ENCODE data around the gene FAR1.

FAR1 gene

GRCh38 chr11:13668957-13669521 is 571 bp downstream of the FAR1 start:
- Histone ChIP-seq H3K27me3 (ENCODE audit: control insufficient read depth in 2 of 2, insufficient read depth in 2 of 2, low read length in 2 of 2) (no peaks in the 10 kb centered on the region), H3K4me3 (ENCODE audit: low read length in 2 of 2) (peak overlapping the region; percentile 84 to 89), H3K9ac (ENCODE audit: low read depth in 1 of 2, low read length in 2 of 2) (peak overlapping the region; percentile 76 to 92), H3K4me1 (ENCODE audit: control insufficient read depth in 2 of 2, insufficient read depth in 2 of 2, low read length in 2 of 2) (peaks cover 10 to 29% of the 10 kb centered on the region in 2 donors), H3K9me3 (ENCODE audit: control insufficient read depth in 2 of 2, low read length in 2 of 2) (no peaks in the 10 kb centered on the region), H3K27ac (ENCODE audit: low read depth in 2 of 2, low read length in 2 of 2) (peak overlapping the region; percentile 90 to 94), H3K36me3 (ENCODE audit: control insufficient read depth in 2 of 2, insufficient read depth in 2 of 2, low read length in 2 of 2) (no peaks in the 10 kb centered on the region)

- Histone ChIP-seq H3K27ac (ENCODE audit: low read depth in 2 of 2, low read length in 2 of 2) (peak overlapping the region; percentile 90 to 94), H3K4me1 (ENCODE audit: control insufficient read depth in 2 of 2, insufficient read depth in 2 of 2, low read length in 2 of 2) (peaks cover 10 to 28% of the 10 kb centered on the region in 2 donors), H3K9me3 (ENCODE audit: control insufficient read depth in 2 of 2, low read length in 2 of 2) (no peaks in the 10 kb centered on the region), H3K36me3 (ENCODE audit: control insufficient read depth in 2 of 2, insufficient read depth in 2 of 2, low read length in 2 of 2) (no peaks in the 10 kb centered on the region), H3K4me3 (ENCODE audit: low read length in 2 of 2) (peak overlapping the region; percentile 84 to 89), H3K9ac (ENCODE audit: low read depth in 1 of 2, low read length in 2 of 2) (peak overlapping the region; percentile 76 to 92), H3K27me3 (ENCODE audit: control insufficient read depth in 2 of 2, insufficient read depth in 2 of 2, low read length in 2 of 2) (no peaks in the 10 kb centered on the region)
Measured at GRCh38 chr11:13669544-13670488, 1.3 kb downstream of the FAR1 start.

- Histone ChIP-seq H3K27ac (ENCODE audit: low read depth in 2 of 2, low read length in 2 of 2) (no peak overlapping the region), H3K4me1 (ENCODE audit: control insufficient read depth in 2 of 2, insufficient read depth in 2 of 2, low read length in 2 of 2) (peaks cover 10 to 26% of the 10 kb centered on the region in 2 donors), H3K27me3 (ENCODE audit: control insufficient read depth in 2 of 2, insufficient read depth in 2 of 2, low read length in 2 of 2) (no peaks in the 10 kb centered on the region), H3K4me3 (ENCODE audit: low read length in 2 of 2) (no peak overlapping the region), H3K36me3 (ENCODE audit: control insufficient read depth in 2 of 2, insufficient read depth in 2 of 2, low read length in 2 of 2) (no peaks in the 10 kb centered on the region), H3K9me3 (ENCODE audit: control insufficient read depth in 2 of 2, low read length in 2 of 2) (no peaks in the 10 kb centered on the region), H3K9ac (ENCODE audit: low read depth in 1 of 2, low read length in 2 of 2) (no peak overlapping the region)
Measured at GRCh38 chr11:13672576-13673210, 4.2 kb downstream of the FAR1 start.

GRCh38 chr11:13674799-13675509 is 6.5 kb downstream of the FAR1 start:
- Histone ChIP-seq H3K9me3 (ENCODE audit: control insufficient read depth in 2 of 2, low read length in 2 of 2) (no peaks in the 10 kb centered on the region), H3K9ac (ENCODE audit: low read depth in 1 of 2, low read length in 2 of 2) (no peak overlapping the region), H3K27ac (ENCODE audit: low read depth in 2 of 2, low read length in 2 of 2) (no peak overlapping the region), H3K27me3 (ENCODE audit: control insufficient read depth in 2 of 2, insufficient read depth in 2 of 2, low read length in 2 of 2) (no peaks in the 10 kb centered on the region), H3K36me3 (ENCODE audit: control insufficient read depth in 2 of 2, insufficient read depth in 2 of 2, low read length in 2 of 2) (no peaks in the 10 kb centered on the region), H3K4me3 (ENCODE audit: low read length in 2 of 2) (no peak overlapping the region), H3K4me1 (ENCODE audit: control insufficient read depth in 2 of 2, insufficient read depth in 2 of 2, low read length in 2 of 2) (peaks cover 5 to 14% of the 10 kb centered on the region in 2 donors)

- Histone ChIP-seq H3K9ac (ENCODE audit: low read depth in 1 of 2, low read length in 2 of 2) (no peak overlapping the region), H3K4me1 (ENCODE audit: control insufficient read depth in 2 of 2, insufficient read depth in 2 of 2, low read length in 2 of 2) (peaks cover 8 to 14% of the 10 kb centered on the region in 2 donors), H3K27ac (ENCODE audit: low read depth in 2 of 2, low read length in 2 of 2) (no peak overlapping the region)
Measured at GRCh38 chr11:13676576-13676975, 8.1 kb downstream of the FAR1 start.

GRCh38 chr11:13679768-13680167 is 11.3 kb downstream of the FAR1 start:
- no peak overlapping the region for H3K27ac ChIP-seq (ENCODE audit: low read depth in 2 of 2, low read length in 2 of 2)

More at GRCh38 chr11:13676576-13676975, 8.1 kb downstream of the FAR1 start:
- no peak overlapping the region for H3K4me3 ChIP-seq (ENCODE audit: low read length in 2 of 2)
- no peaks in the 10 kb centered on the region for H3K36me3 ChIP-seq (ENCODE audit: control insufficient read depth in 2 of 2, insufficient read depth in 2 of 2, low read length in 2 of 2)
- H3K9me3 ChIP-seq (ENCODE audit: control insufficient read depth in 2 of 2, low read length in 2 of 2): no peaks in the 10 kb centered on the region
- H3K27me3 ChIP-seq (ENCODE audit: control insufficient read depth in 2 of 2, insufficient read depth in 2 of 2, low read length in 2 of 2): no peaks in the 10 kb centered on the region

GRCh38 chr11:13680501-13681264 is 12.2 kb downstream of the FAR1 start:
- Histone ChIP-seq H3K4me1 (ENCODE audit: control insufficient read depth in 2 of 2, insufficient read depth in 2 of 2, low read length in 2 of 2) (peaks cover 10 to 25% of the 10 kb centered on the region in 2 donors), H3K9ac (ENCODE audit: low read depth in 1 of 2, low read length in 2 of 2) (no peak overlapping the region), H3K27ac (ENCODE audit: low read depth in 2 of 2, low read length in 2 of 2) (peak overlapping the region in 1 of 2 donors; percentile 54), H3K9me3 (ENCODE audit: control insufficient read depth in 2 of 2, low read length in 2 of 2) (no peaks in the 10 kb centered on the region), H3K36me3 (ENCODE audit: control insufficient read depth in 2 of 2, insufficient read depth in 2 of 2, low read length in 2 of 2) (no peaks in the 10 kb centered on the region), H3K27me3 (ENCODE audit: control insufficient read depth in 2 of 2, insufficient read depth in 2 of 2, low read length in 2 of 2) (no peaks in the 10 kb centered on the region), H3K4me3 (ENCODE audit: low read length in 2 of 2) (peak overlapping the region in 1 of 2 donors; percentile 0)

More at GRCh38 chr11:13679768-13680167, 11.3 kb downstream of the FAR1 start:
- Histone ChIP-seq H3K9me3 (ENCODE audit: control insufficient read depth in 2 of 2, low read length in 2 of 2) (no peaks in the 10 kb centered on the region), H3K4me3 (ENCODE audit: low read length in 2 of 2) (no peak overlapping the region), H3K36me3 (ENCODE audit: control insufficient read depth in 2 of 2, insufficient read depth in 2 of 2, low read length in 2 of 2) (no peaks in the 10 kb centered on the region), H3K27me3 (ENCODE audit: control insufficient read depth in 2 of 2, insufficient read depth in 2 of 2, low read length in 2 of 2) (no peaks in the 10 kb centered on the region), H3K4me1 (ENCODE audit: control insufficient read depth in 2 of 2, insufficient read depth in 2 of 2, low read length in 2 of 2) (peaks cover 10 to 26% of the 10 kb centered on the region in 2 donors), H3K9ac (ENCODE audit: low read depth in 1 of 2, low read length in 2 of 2) (no peak overlapping the region)

- Histone ChIP-seq H3K4me1 (ENCODE audit: control insufficient read depth in 2 of 2, insufficient read depth in 2 of 2, low read length in 2 of 2) (peaks cover 10 to 23% of the 10 kb centered on the region in 2 donors), H3K4me3 (ENCODE audit: low read length in 2 of 2) (peak overlapping the region; percentile 0 to 13), H3K27ac (ENCODE audit: low read depth in 2 of 2, low read length in 2 of 2) (peak overlapping the region in 1 of 2 donors; percentile 10), H3K27me3 (ENCODE audit: control insufficient read depth in 2 of 2, insufficient read depth in 2 of 2, low read length in 2 of 2) (no peaks in the 10 kb centered on the region), H3K9me3 (ENCODE audit: control insufficient read depth in 2 of 2, low read length in 2 of 2) (no peaks in the 10 kb centered on the region), H3K36me3 (ENCODE audit: control insufficient read depth in 2 of 2, insufficient read depth in 2 of 2, low read length in 2 of 2) (no peaks in the 10 kb centered on the region), H3K9ac (ENCODE audit: low read depth in 1 of 2, low read length in 2 of 2) (no peak overlapping the region)
Measured at GRCh38 chr11:13681446-13681845, 13.0 kb downstream of the FAR1 start.

- no peak overlapping the region for H3K9ac ChIP-seq (ENCODE audit: low read depth in 1 of 2, low read length in 2 of 2)
- peak overlapping the region in 1 of 2 donors; percentile 18 for H3K4me3 ChIP-seq (ENCODE audit: low read length in 2 of 2)
- no peaks in the 10 kb centered on the region for H3K9me3 ChIP-seq (ENCODE audit: control insufficient read depth in 2 of 2, low read length in 2 of 2)
- H3K4me1 ChIP-seq (ENCODE audit: control insufficient read depth in 2 of 2, insufficient read depth in 2 of 2, low read length in 2 of 2): peaks cover 10 to 23% of the 10 kb centered on the region in 2 donors
- no peak overlapping the region for H3K27ac ChIP-seq (ENCODE audit: low read depth in 2 of 2, low read length in 2 of 2)
- peaks cover 0 to under 1% of the 10 kb centered on the region in 2 donors for H3K36me3 ChIP-seq (ENCODE audit: control insufficient read depth in 2 of 2, insufficient read depth in 2 of 2, low read length in 2 of 2)
- no peaks in the 10 kb centered on the region for H3K27me3 ChIP-seq (ENCODE audit: control insufficient read depth in 2 of 2, insufficient read depth in 2 of 2, low read length in 2 of 2)
Measured at GRCh38 chr11:13682212-13682611, 13.7 kb downstream of the FAR1 start.

Measured in mucosa of rectum (tissue), 2 donors.